H1 (cell line): ENCODE data around the gene PGP. TPM values are rescaled to one million over a fixed set of nuclear protein-coding genes. Genes with fewer than 3 reads are reported as not detected.

Source experiments
- CTCF ChIA-PET: fragments of 300-600 bp; sonication (Branson Sonifier 250); formaldehyde crosslinking; loops from one replicate; lab custom pipeline; 2021; ENCODE audit not compliant: partially characterized antibody; lab: Charles Lee
- POLR2A ChIA-PET: fragments of 300-600 bp; sonication (Branson Sonifier 250); formaldehyde crosslinking; loops from one replicate; lab custom pipeline; 2021; ENCODE audit warnings: inconsistent platforms; ENCODE audit not compliant: partially characterized antibody; lab: Charles Lee
- DNase-seq, 2 experiments: peaks; one replicate each; pipeline versions ENCODE4 v3.0.0 to v3.0.0-alpha.2; 2010 to 2022; ENCODE audit warnings: low spot score in 2 of 2, low read depth in 1 of 2, mixed read lengths in 1 of 2
- FAIRE-seq: peaks from 2 replicates; lab custom pipeline; 2011; peaks lifted over from hg19 to GRCh38; lab: Jason Lieb, UNC
- H2AFZ ChIP-seq: 2 replicates; pipeline ENCODE4 v1.8.1; 2012; ENCODE audit warnings: low read length, inconsistent platforms
- H2AK5ac ChIP-seq: 2 replicates; pipeline ENCODE4 v1.6.1; 2013; ENCODE audit warnings: low read depth, low read length
- H2BK120ac ChIP-seq: replicated peaks from 2 replicates; pipeline ENCODE3; 2013; ENCODE audit warnings: low read depth, low read length, inconsistent platforms
- H2BK12ac ChIP-seq: 2 replicates; pipeline ENCODE4 v1.6.1; 2013; ENCODE audit warnings: low read depth, low read length
- H2BK15ac ChIP-seq: 2 replicates; pipeline ENCODE4 v1.6.1; 2013; ENCODE audit warnings: low read length
- H2BK20ac ChIP-seq: 2 replicates; pipeline ENCODE4 v1.6.1; 2013; ENCODE audit warnings: low read length
- H2BK5ac ChIP-seq: 2 replicates; pipeline ENCODE4 v1.6.1; 2013; ENCODE audit warnings: low read depth, low read length
- H3K14ac ChIP-seq: 2 replicates; pipeline ENCODE4 v1.6.1; 2013; ENCODE audit warnings: inconsistent platforms; ENCODE audit not compliant: insufficient read length
- H3K18ac ChIP-seq: 2 replicates; pipeline ENCODE4 v1.6.1; 2013; ENCODE audit warnings: low read length; ENCODE audit errors: extremely low read depth
- H3K23ac ChIP-seq: 2 replicates; pipeline ENCODE4 v1.6.1; 2013; ENCODE audit warnings: inconsistent platforms; ENCODE audit not compliant: insufficient read length
- H3K23me2 ChIP-seq: 2 replicates; pipeline ENCODE4 v1.6.1; 2013; ENCODE audit warnings: low read depth, low read length
- H3K27ac ChIP-seq: 2 replicates; pipeline ENCODE4 v1.6.1; 2011; ENCODE audit warnings: low read depth, low read length, inconsistent platforms
- H3K27me3 ChIP-seq, 4 experiments: replicated peaks in 1 of 4; 1 replicate in 1 of 4; 2 replicates in 3 of 4; pipeline versions ENCODE4 v1.6.1 to v1.8.1; 2011 to 2013; ENCODE audit warnings: low read length in 3 of 4, mild to moderate bottlenecking in 3 of 4, inconsistent platforms in 2 of 4, mixed read lengths in 2 of 4, moderate library complexity in 1 of 4; ENCODE audit not compliant: control insufficient read depth in 3 of 4, insufficient read depth in 3 of 4; ENCODE audit errors: extremely low read depth in 1 of 4
- H3K36me3 ChIP-seq, 4 experiments: 2 replicates each; pipeline versions ENCODE4 v1.6.1 to v1.8.1; 2011 to 2013; ENCODE audit warnings: mild to moderate bottlenecking in 4 of 4, low read length in 3 of 4, moderate library complexity in 2 of 4, control low read depth in 1 of 4, inconsistent platforms in 1 of 4; ENCODE audit not compliant: insufficient read depth in 4 of 4, control insufficient read depth in 2 of 4
- H3K4ac ChIP-seq: replicated peaks from 2 replicates; pipeline ENCODE3; 2013; ENCODE audit warnings: low read length, low read depth, mixed read lengths, inconsistent platforms; ENCODE audit not compliant: insufficient read length
- H3K4me1 ChIP-seq, 4 experiments: replicated peaks in 1 of 4; 1 replicate in 1 of 4; 2 replicates in 3 of 4; pipeline versions ENCODE4 v1.6.1 to v1.8.1; 2011 to 2013; ENCODE audit warnings: low read length in 3 of 4, inconsistent platforms in 2 of 4, mixed read lengths in 1 of 4; ENCODE audit not compliant: insufficient read depth in 4 of 4, control insufficient read depth in 3 of 4
- H3K4me2 ChIP-seq, 2 experiments: 2 replicates each; pipeline versions ENCODE4 v1.6.1 to v1.8.1; 2011 to 2013; ENCODE audit warnings: low read depth in 2 of 2, low read length in 2 of 2, control low read depth in 1 of 2, inconsistent platforms in 1 of 2, mild to moderate bottlenecking in 1 of 2; ENCODE audit not compliant: insufficient read depth in 1 of 2
- H3K4me3 ChIP-seq, 4 experiments: fragments of 200-600, 300-600 bp in 1 of 4; sonication (generic), shearing (Covaris generic), sonication (Bioruptor Twin) in 1 of 4; 2 replicates each; pipeline versions ENCODE4 v1.5.1 to v1.8.1; 2011 to 2016; ENCODE audit warnings: low read length in 4 of 4, low read depth in 3 of 4, control low read depth in 2 of 4, inconsistent platforms in 2 of 4, mild to moderate bottlenecking in 2 of 4, mixed read lengths in 1 of 4, moderate library complexity in 1 of 4; ENCODE audit not compliant: insufficient read depth in 2 of 4; ENCODE audit errors: extremely low read depth in 1 of 4
- H3K56ac ChIP-seq: replicated peaks from 2 replicates; pipeline ENCODE3; 2013; ENCODE audit warnings: low read depth, mild to moderate bottlenecking, mixed read lengths, low read length, inconsistent platforms; ENCODE audit not compliant: insufficient read length
- H3K79me1 ChIP-seq: 2 replicates; pipeline ENCODE4 v1.6.1; 2013; ENCODE audit warnings: low read depth, low read length, control low read depth
- H3K79me2 ChIP-seq, 2 experiments: 2 replicates each; pipeline versions ENCODE4 v1.6.1 to v1.8.1; 2012 to 2013; ENCODE audit warnings: low read length in 2 of 2, mild to moderate bottlenecking in 2 of 2, inconsistent platforms in 1 of 2; ENCODE audit not compliant: insufficient read depth in 2 of 2, control insufficient read depth in 1 of 2
- H3K9ac ChIP-seq, 4 experiments: replicated peaks in 1 of 4; 1 replicate in 1 of 4; 2 replicates in 3 of 4; pipeline versions ENCODE4 v1.6.1 to v1.8.1; 2011 to 2013; ENCODE audit warnings: low read depth in 3 of 4, low read length in 3 of 4, control low read depth in 2 of 4, mild to moderate bottlenecking in 2 of 4, moderate library complexity in 2 of 4, inconsistent platforms in 1 of 4; ENCODE audit errors: extremely low read depth in 1 of 4
- H3K9me3 ChIP-seq, 2 experiments: 2 replicates each; pipeline versions ENCODE4 v1.6.1 to v1.8.1; 2012 to 2013; ENCODE audit warnings: mild to moderate bottlenecking in 2 of 2, moderate library complexity in 2 of 2, control low read depth in 1 of 2, inconsistent platforms in 1 of 2, low read depth in 1 of 2, low read length in 1 of 2, mixed read lengths in 1 of 2; ENCODE audit not compliant: insufficient read depth in 2 of 2
- H4K20me1 ChIP-seq, 2 experiments: replicated peaks in 1 of 2; 2 replicates each; pipeline versions ENCODE3 to v1.8.1; 2011 to 2013; ENCODE audit warnings: inconsistent platforms in 2 of 2, low read length in 2 of 2, mild to moderate bottlenecking in 1 of 2; ENCODE audit not compliant: insufficient read depth in 2 of 2, control insufficient read depth in 1 of 2
- H4K5ac ChIP-seq: 2 replicates; pipeline ENCODE4 v1.6.1; 2013; ENCODE audit warnings: low read length, low read depth, mixed read lengths, inconsistent platforms; ENCODE audit not compliant: insufficient read length
- H4K8ac ChIP-seq: 2 replicates; pipeline ENCODE4 v1.8.0; 2013; ENCODE audit warnings: mild to moderate bottlenecking, moderate library complexity, low read length, inconsistent platforms; ENCODE audit not compliant: insufficient read depth; ENCODE audit errors: extremely low read depth
- H4K91ac ChIP-seq: replicated peaks from 2 replicates; pipeline ENCODE3; 2013; ENCODE audit warnings: low read length, mixed read lengths, inconsistent platforms; ENCODE audit not compliant: insufficient read length
- BCL11A ChIP-seq, 2 experiments: IDR thresholded peaks; one replicate each; pipeline ENCODE4 v1.6.1; 2011; ENCODE audit warnings: low read depth in 2 of 2, low read length in 2 of 2, mild to moderate bottlenecking in 2 of 2
- CTCF ChIP-seq, 3 experiments: IDR thresholded peaks; 1 replicate in 2 of 3; 2 replicates in 1 of 3; pipeline versions ENCODE4 v1.5.1 to v1.6.1; 2011; ENCODE audit warnings: low read length in 3 of 3, mild to moderate bottlenecking in 3 of 3, inconsistent platforms in 2 of 3, low read depth in 1 of 3, moderate library complexity in 1 of 3; ENCODE audit not compliant: insufficient read depth in 1 of 3; ENCODE audit errors: control extremely low read depth in 1 of 3
- EGR1 ChIP-seq: IDR thresholded peaks from 2 replicates; pipeline ENCODE4 v1.6.1; 2011; ENCODE audit warnings: low read depth, low read length, borderline replicate concordance
- EZH2 ChIP-seq: fragments of 200-600 bp; sonication (generic); IDR thresholded peaks from 2 replicates; pipeline ENCODE4 v1.7.1; 2012; ENCODE audit warnings: low read depth, mild to moderate bottlenecking, moderate library complexity, low read length, inconsistent platforms; ENCODE audit not compliant: severe bottlenecking
- POU5F1 ChIP-seq: IDR thresholded peaks from 2 replicates; pipeline ENCODE4 v1.6.1; 2011; ENCODE audit warnings: low read depth, mild to moderate bottlenecking, low read length, moderate library complexity
- RAD21 ChIP-seq, 2 experiments: IDR thresholded peaks in 1 of 2; conservative IDR thresholded peaks in 1 of 2; 2 replicates each; pipeline ENCODE4 v1.6.1; 2011; ENCODE audit warnings: low read depth in 2 of 2, low read length in 2 of 2, improper control_type of control experiment in 1 of 2, inconsistent platforms in 1 of 2, mild to moderate bottlenecking in 1 of 2, moderate library complexity in 1 of 2
- SIX5 ChIP-seq: IDR thresholded peaks from 2 replicates; pipeline ENCODE4 v1.6.1; 2011; ENCODE audit warnings: mild to moderate bottlenecking, low read depth, low read length
- SP1 ChIP-seq: IDR thresholded peaks from 2 replicates; pipeline ENCODE4 v1.6.1; 2011; ENCODE audit warnings: low read depth, low read length
- WGBS, 2 experiments: shearing (Covaris generic) in 1 of 2; methylation state at CpG; one replicate each; pipeline versions ENCODE4 v1.1.6 to v1.1.7; 2013 to 2015; ENCODE audit warnings: low lambda C conversion rate in 2 of 2, mixed read lengths in 2 of 2, inconsistent platforms in 1 of 2, low coverage in 1 of 2, missing lambda C conversion rate in 1 of 2; ENCODE audit not compliant: insufficient replicate concordance in 2 of 2, insufficient coverage in 1 of 2, insufficient read length in 1 of 2; ENCODE audit errors: extremely low coverage in 1 of 2, missing lambda C conversion rate in 1 of 2; 5-methylcytosine and 5-hydroxymethylcytosine counted together
- polyA plus RNA-seq, 7 experiments: library from polyadenylated mRNA; depleted of rRNA in 3 of 7; stranded (reverse) in 5 of 7; unstranded in 2 of 7; fragments of >200 nt in 5 of 7; fragments of 200-250 nt in 2 of 7; gene quantifications; 1 replicate in 5 of 7; 2 replicates in 1 of 7; 4 replicates in 1 of 7; pipeline versions ENCODE4 v1.2.1 to v1.2.3, GENCODE V29; 2011 to 2013; ENCODE audit warnings: missing spikeins in 2 of 7, mixed read lengths in 2 of 7
- total RNA-seq: library from RNA; stranded (reverse); fragmentation: NEBNext Ultra II Directional; extraction: Animal tissue kit (Norgen Biotek cat#: 25700); gene quantifications from 2 replicates; pipeline ENCODE4 v1.2.1, GENCODE V29; 2021

PGP gene
- total and polyA plus RNA-seq, 2 of the 8 experiments (the other 6 are each of a cell fraction or from before 2014, with no cell fraction given) = 30.9 to 55.9 TPM

GRCh38 chr16:2232094-2232990 is 17.7 kb upstream of the PGP start:
- peaks cover 4 to 10% (median 8%) of the 10 kb centered on the region in 4 experiments; a peak in 6 of 7 replicates for H3K27me3 ChIP-seq
- H3K79me2 ChIP-seq = peaks cover 0 to 4% of the 10 kb centered on the region in 2 experiments; a peak in 1 of 4 replicates
- no peak overlapping the region for H2BK120ac ChIP-seq
- WGBS, 2 experiments = 92% methylated on average over 38 of the region's 41 CpGs; no CpG with 5 or more reads in 1 of the 2 experiments
- H4K5ac ChIP-seq = no peak overlapping the region
- H4K8ac ChIP-seq = no peak overlapping the region
- peaks cover 0 to 7% (median 4%) of the 10 kb centered on the region in 4 experiments; a peak in 5 of 7 replicates for H3K4me1 ChIP-seq
- no peak overlapping the region for H3K18ac ChIP-seq
- H3K27ac ChIP-seq = no peak overlapping the region
- H2BK12ac ChIP-seq = no peak overlapping the region
- H3K36me3 ChIP-seq = peaks cover 3 to 55% (median 6%) of the 10 kb centered on the region in 4 experiments; a peak in 5 of 8 replicates
- no peak overlapping the region for H3K4me2 ChIP-seq
- no peak overlapping the region for H2BK15ac ChIP-seq
- H3K23ac ChIP-seq = no peak overlapping the region
- no peak overlapping the region for H3K4me3 ChIP-seq
- ChIA-PET CTCF (interaction anchor here (1.4 to 2.5 kb wide), 2 partner anchors 15 to 37 kb away, joined by 5 to 7 read pairs; no protein-coding TSS in a partner anchor), POLR2A (interaction anchor here (1.0 to 3.1 kb wide), 10 partner anchors 7 to 77 kb away, joined by 3 to 14 read pairs (median 4); partner anchors contain the start of genes E4F1, ECI1, PGP and TRAF7)
- H4K91ac ChIP-seq = no peak overlapping the region
- no peak for FAIRE-seq
- no peak overlapping the region for H2BK5ac ChIP-seq
- peaks cover 5 to 18% of the 10 kb centered on the region in 2 experiments for H4K20me1 ChIP-seq
- no peak overlapping the region for H2AK5ac ChIP-seq
- H3K9ac ChIP-seq = no peak overlapping the region; a peak in 1 of 7 replicates
- no peaks in the 10 kb centered on the region for H3K9me3 ChIP-seq
- H2AFZ ChIP-seq = no peak overlapping the region
- DNase-seq = no peak
- H3K23me2 ChIP-seq = peaks cover 10% of the 10 kb centered on the region; the same call in 1 of the 2 replicates
- no peak overlapping the region for H2BK20ac ChIP-seq
- H3K14ac ChIP-seq = no peak overlapping the region
- H3K56ac ChIP-seq = no peak overlapping the region
- H3K79me1 ChIP-seq = no peaks in the 10 kb centered on the region
- H3K4ac ChIP-seq = no peak overlapping the region
- TF ChIP-seq BCL11A (IDR thresholded peaks at IDR 0.05; ENCODE audit: low read depth in 2 of 2, low read length in 2 of 2) = no peak
- TF ChIP-seq EZH2 = no peak
- no peak for TF ChIP-seq SP1
- TF ChIP-seq CTCF (IDR thresholded peaks at IDR 0.05; ENCODE audit: control extremely low read depth in 1 of 3, insufficient read depth in 1 of 3, low read depth in 1 of 3, low read length in 3 of 3) = no peak
- TF ChIP-seq EGR1 = no peak
- TF ChIP-seq POU5F1 = no peak
- no peak for TF ChIP-seq RAD21 (IDR thresholded peaks at IDR 0.05 in 1 of 2, conservative IDR thresholded peaks at IDR 0.05 in 1 of 2; ENCODE audit: low read depth in 2 of 2, low read length in 2 of 2)
- no peak for TF ChIP-seq SIX5
